RWPE1 (cell line): ENCODE measurements around the gene NKTR.

Experiments
- CTCF ChIA-PET: fragments of 350-600 bp; sonication (Branson Sonifier 250); formaldehyde crosslinking; extraction: SDS; loops from one replicate; lab custom pipeline; 2021; lab: Yijun Ruan, JAX
- POLR2A ChIA-PET: fragments of 400-600 bp; formaldehyde crosslinking; extraction: SDS; loops from one replicate; lab custom pipeline; 2020; ENCODE audit warnings: antibody characterized with exemption; ENCODE audit not compliant: low non-redundant PET; lab: Yijun Ruan, JAX
- DNase-seq: peaks from one replicate; pipeline ENCODE4 v3.0.0; 2012; ENCODE audit warnings: low spot score
- H3K27ac ChIP-seq: fragments of 450-650 bp; 2 replicates; pipeline ENCODE4 v1.5.1; 2017
- TF ChIP-seq, protein P1 (sequence below): fragments of 450-650 bp; conservative IDR thresholded peaks from 2 replicates; pipeline ENCODE4 v1.5.1; 2017; ENCODE audit warnings: low read depth, mild to moderate bottlenecking

NKTR gene

DNA sequence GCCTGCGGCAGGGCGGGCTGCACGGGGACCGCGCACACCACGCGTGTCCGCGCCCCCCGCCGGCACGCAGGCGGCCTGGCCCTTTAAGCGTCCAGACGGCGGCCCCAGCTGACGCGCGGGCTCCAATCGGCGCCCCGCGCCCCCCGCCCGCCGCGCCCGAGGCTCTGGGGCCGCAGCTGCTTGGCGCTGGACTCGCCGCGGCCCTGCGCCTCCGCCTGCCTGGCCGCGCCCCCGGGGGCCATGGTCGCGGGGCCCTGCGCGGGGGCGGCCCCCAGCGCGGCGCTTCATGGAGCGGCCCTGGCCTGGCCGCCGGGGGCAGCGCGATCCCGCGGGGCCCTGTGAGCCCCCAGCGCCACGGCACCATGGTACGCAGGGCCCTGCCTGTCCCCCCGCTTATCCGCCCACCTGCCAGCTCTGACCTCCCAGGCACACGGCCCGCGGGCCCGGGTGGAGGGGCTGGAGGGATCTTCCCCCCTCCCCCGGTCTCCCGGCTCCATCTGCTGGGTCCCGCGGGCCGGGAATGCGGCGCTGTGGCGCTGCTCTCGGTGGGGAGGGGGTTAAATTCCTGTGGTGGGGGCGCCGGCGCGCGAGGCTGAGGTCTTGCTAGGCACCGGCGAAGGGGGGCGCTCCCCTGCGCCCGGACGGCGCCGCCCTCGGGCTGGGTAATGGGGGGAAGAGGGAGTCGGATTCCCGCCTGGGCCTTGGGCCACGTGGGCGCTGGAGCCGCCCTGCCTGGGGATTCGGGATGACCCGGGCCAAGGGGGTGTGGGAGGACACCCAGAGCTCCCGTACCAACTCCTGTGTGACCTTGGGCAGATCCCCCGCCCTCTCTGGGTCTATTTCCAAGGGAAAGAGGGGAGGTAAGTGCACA is 54.1 kb downstream of the NKTR start:
- TF ChIP-seq, protein P1, sequence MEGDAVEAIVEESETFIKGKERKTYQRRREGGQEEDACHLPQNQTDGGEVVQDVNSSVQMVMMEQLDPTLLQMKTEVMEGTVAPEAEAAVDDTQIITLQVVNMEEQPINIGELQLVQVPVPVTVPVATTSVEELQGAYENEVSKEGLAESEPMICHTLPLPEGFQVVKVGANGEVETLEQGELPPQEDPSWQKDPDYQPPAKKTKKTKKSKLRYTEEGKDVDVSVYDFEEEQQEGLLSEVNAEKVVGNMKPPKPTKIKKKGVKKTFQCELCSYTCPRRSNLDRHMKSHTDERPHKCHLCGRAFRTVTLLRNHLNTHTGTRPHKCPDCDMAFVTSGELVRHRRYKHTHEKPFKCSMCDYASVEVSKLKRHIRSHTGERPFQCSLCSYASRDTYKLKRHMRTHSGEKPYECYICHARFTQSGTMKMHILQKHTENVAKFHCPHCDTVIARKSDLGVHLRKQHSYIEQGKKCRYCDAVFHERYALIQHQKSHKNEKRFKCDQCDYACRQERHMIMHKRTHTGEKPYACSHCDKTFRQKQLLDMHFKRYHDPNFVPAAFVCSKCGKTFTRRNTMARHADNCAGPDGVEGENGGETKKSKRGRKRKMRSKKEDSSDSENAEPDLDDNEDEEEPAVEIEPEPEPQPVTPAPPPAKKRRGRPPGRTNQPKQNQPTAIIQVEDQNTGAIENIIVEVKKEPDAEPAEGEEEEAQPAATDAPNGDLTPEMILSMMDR: no peak
- H3K27ac ChIP-seq: peak overlapping the region; percentile 86
- CTCF ChIA-PET: interaction anchor here (1.0 kb wide), 1 partner anchor 11 kb away, joined by 3 read pairs; no protein-coding TSS in a partner anchor
- no peak for DNase-seq
- POLR2A ChIA-PET: no interaction called here

DNA sequence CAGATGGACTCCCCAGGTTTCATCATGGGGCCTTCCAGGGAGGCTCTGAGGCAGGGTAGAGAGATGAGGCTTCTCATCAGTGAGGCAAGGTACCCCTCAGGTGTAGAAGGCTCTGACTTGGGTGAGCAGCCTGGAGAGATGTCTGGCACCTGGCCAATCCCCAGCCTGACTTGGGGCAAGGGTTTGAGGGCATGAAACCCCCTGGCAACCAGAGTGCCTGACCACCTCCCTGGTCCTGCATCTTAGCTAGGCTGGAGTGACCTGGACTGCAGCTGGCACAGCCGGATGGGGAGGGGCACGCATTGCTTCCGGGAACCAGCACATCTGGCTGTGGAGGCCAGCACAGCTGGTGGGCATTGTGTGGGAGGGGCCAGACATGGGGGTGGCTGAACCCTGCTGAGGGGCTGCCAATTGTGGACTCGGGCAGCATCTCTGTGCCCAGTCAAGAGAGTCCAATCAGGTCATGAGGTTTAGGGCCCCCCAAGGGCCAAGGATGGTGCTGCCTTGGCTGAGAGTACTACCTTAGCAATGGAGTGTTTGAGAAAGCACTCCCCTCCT is 54.9 kb downstream of the NKTR start:
- ChIA-PET POLR2A (no interaction called here), CTCF (no interaction called here)
- no peak for DNase-seq
- H3K27ac ChIP-seq: peak overlapping the region; percentile 86
- TF ChIP-seq, protein P1: no peak

GRCh38 chr3:42655980-42656679 is 55.6 kb downstream of the NKTR start:
- CTCF ChIA-PET: no interaction called here
- TF ChIP-seq, protein P1: no peak
- POLR2A ChIA-PET: no interaction called here
- peak overlapping the region; percentile 86 for H3K27ac ChIP-seq
- DNase-seq: peak; percentile 31

DNA sequence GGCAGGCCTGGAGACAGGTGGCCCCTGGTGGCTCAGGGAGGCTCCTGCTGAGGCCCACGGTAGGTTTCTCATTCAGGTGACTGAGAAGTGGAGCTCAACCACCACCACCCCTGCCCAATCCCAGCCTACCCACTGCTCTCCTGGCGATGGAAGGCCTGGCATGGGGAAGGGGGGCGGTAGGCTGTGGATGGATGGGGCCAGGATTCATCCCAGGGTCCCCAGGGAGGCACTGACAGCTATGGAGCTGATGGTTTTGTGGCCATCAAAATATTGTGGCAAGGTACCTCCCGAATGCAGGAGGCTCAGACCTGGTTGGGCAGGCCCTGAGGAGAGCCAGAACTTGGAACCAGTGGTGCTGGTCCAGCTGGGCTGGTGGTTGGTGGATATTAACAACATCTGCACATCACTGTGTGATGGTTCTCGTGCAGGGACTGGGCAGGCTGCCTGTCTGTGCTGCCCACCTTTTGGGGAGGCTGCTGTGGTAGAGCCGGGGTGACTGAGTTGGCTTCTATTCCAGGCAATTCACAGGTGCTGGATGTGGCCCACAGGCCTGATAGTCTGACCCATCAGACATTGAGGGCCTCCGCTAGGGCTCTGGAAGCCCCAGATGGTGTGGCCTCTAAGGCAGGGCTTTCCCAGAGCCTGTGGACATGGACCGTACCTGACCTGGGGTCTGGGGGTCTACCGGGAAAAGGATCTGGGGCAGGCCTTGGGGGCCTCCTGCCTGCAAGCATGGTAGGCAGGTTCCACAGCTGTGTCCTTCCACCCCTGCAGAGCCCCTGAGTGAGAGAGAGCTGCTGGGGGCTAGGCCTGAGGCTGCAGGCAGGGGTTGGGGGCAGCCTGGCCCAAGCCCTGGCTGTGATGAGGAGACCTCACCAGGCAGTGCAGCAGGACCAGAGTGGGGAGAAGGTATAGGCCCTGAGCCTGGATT is 56.5 kb downstream of the NKTR start:
- CTCF ChIA-PET: no interaction called here

DNA sequence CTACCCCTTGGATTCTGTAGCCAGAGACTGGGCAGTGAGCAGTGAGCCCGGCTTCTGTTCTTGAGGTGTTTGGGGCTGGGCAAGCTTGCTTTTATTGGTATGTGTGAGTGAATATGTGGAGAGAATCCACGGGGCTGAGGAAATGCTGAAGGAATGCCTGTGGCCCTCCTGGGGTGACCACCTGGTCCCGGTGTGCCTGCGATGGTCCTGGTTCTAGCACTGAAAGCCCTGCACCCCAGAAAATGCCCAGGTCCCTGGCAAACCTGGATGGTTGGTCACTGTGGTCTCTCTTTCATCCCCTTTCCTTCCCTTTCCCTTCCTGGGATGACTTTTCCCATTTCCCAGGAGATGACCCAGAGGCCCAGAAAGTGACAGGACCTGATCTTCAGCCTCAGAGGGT is 57.2 kb downstream of the NKTR start:
- peak overlapping the region; percentile 86 for H3K27ac ChIP-seq
- POLR2A ChIA-PET: no interaction called here
- CTCF ChIA-PET: no interaction called here
- TF ChIP-seq, protein P1: no peak
- DNase-seq: no peak

More for the DNA sequence above, 56.5 kb downstream of the NKTR start:
- POLR2A ChIA-PET: no interaction called here
- H3K27ac ChIP-seq: peak overlapping the region; percentile 86
- no peak for DNase-seq
- TF ChIP-seq, protein P1: no peak
